ENCODE data around the gene PIP5KL1. TPM values are rescaled to one million over a fixed set of nuclear protein-coding genes. Genes with fewer than 3 reads are reported as not detected.

The PIP5KL1 gene
- total and polyA plus RNA-seq, 2 of the 8 experiments (the other 6 are each of a cell fraction or from before 2014, with no cell fraction given), result 13.4 to 15.4 TPM

DNA sequence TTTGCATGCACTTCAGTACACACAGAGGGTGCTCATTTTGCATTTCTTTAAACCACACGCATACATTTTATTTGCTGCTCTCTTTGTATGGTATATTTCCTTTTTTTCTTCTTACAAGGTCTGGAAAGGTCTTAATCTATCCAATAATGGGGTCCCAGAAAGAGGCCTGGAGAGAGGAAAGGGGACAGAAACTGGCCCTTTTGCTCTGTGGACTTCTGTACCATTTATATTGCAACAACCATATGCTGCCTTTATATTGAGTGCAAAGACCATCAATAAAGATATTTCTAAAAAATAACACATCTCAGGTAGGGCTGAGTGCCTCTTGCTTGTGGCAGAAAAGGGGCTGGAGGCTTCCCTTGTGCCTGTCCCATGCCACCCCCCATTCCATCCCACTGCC lies 22.6 kb upstream of the PIP5KL1 start:
- Histone ChIP-seq H3K79me1 (ENCODE audit: low read depth, low read length) (peaks cover 22% of the 10 kb centered on the region), H4K91ac (replicated peaks; ENCODE audit: insufficient read length, low read length) (no peak overlapping the region), H3K18ac (ENCODE audit: extremely low read depth, low read length) (no peak overlapping the region), H3K56ac (replicated peaks; ENCODE audit: insufficient read length, low read depth, low read length) (no peak overlapping the region), H3K27ac (ENCODE audit: low read depth, low read length) (no peak overlapping the region), H2BK120ac (replicated peaks; ENCODE audit: low read depth, low read length) (no peak overlapping the region), H2BK15ac (ENCODE audit: low read length) (no peak overlapping the region), H4K8ac (ENCODE audit: extremely low read depth, insufficient read depth, low read length) (no peak overlapping the region; the same call in 1 of the 2 replicates), H2BK5ac (ENCODE audit: low read depth, low read length) (no peak overlapping the region), H2AK5ac (ENCODE audit: low read depth, low read length) (no peak overlapping the region), H4K20me1 (replicated peaks in 1 of 2; ENCODE audit: control insufficient read depth in 1 of 2, insufficient read depth in 2 of 2, low read length in 2 of 2) (peaks cover 22 to 29% of the 10 kb centered on the region in 2 experiments), H3K14ac (ENCODE audit: insufficient read length) (no peak overlapping the region), H2AFZ (ENCODE audit: low read length) (no peak overlapping the region), H2BK12ac (ENCODE audit: low read depth, low read length) (no peak overlapping the region), H4K5ac (ENCODE audit: insufficient read length, low read depth, low read length) (no peak overlapping the region), H3K4me2 (ENCODE audit: insufficient read depth in 1 of 2, low read depth in 2 of 2, low read length in 2 of 2) (no peak overlapping the region), H3K4me3 (ENCODE audit: extremely low read depth in 1 of 4, insufficient read depth in 2 of 4, low read depth in 3 of 4, low read length in 4 of 4) (no peak overlapping the region), H2BK20ac (ENCODE audit: low read length) (no peak overlapping the region), H3K4ac (replicated peaks; ENCODE audit: insufficient read length, low read depth, low read length) (no peak overlapping the region), H3K23me2 (ENCODE audit: low read depth, low read length) (no peaks in the 10 kb centered on the region), H3K9ac (replicated peaks in 1 of 4; ENCODE audit: extremely low read depth in 1 of 4, low read depth in 3 of 4, low read length in 3 of 4) (no peak overlapping the region), H3K27me3 (replicated peaks in 1 of 4; ENCODE audit: control insufficient read depth in 3 of 4, extremely low read depth in 1 of 4, insufficient read depth in 3 of 4, low read length in 3 of 4) (no peaks in the 10 kb centered on the region), H3K9me3 (ENCODE audit: insufficient read depth in 2 of 2, low read depth in 1 of 2, low read length in 1 of 2) (no peaks in the 10 kb centered on the region), H3K4me1 (replicated peaks in 1 of 4; ENCODE audit: control insufficient read depth in 3 of 4, insufficient read depth in 4 of 4, low read length in 3 of 4) (peaks cover 0 to 11% (median 7%) of the 10 kb centered on the region in 4 experiments; a peak in 4 of 7 replicates), H3K79me2 (ENCODE audit: control insufficient read depth in 1 of 2, insufficient read depth in 2 of 2, low read length in 2 of 2) (peaks cover 0 to 61% of the 10 kb centered on the region in 2 experiments; a peak in 2 of 4 replicates), H3K23ac (ENCODE audit: insufficient read length) (no peak overlapping the region), H3K36me3 (ENCODE audit: control insufficient read depth in 2 of 4, insufficient read depth in 4 of 4, low read length in 3 of 4) (peaks cover 0 to 2% (median 0%) of the 10 kb centered on the region in 4 experiments; a peak in 2 of 8 replicates)
- CTCF ChIA-PET (ENCODE audit: partially characterized antibody), result interaction anchor here (1.0 to 35.5 kb wide), 7 partner anchors 8 to 164 kb away, joined by 3 to 825 read pairs (median 6); no protein-coding TSS in a partner anchor
- no peak for FAIRE-seq
- POLR2A ChIA-PET (ENCODE audit: partially characterized antibody), result interaction anchor here (1.0 to 2.1 kb wide), 3 partner anchors 10 to 140 kb away, joined by 3 to 6 read pairs (median 4); no protein-coding TSS in a partner anchor
- no peak for TF ChIP-seq NRF1 (IDR thresholded peaks at IDR 0.05; ENCODE audit: low read depth, low read length)
- no peak for TF ChIP-seq JUN (IDR thresholded peaks at IDR 0.05; ENCODE audit: low read depth, low read length)
- TF ChIP-seq MAX (IDR thresholded peaks at IDR 0.05), result no peak
- TF ChIP-seq RNF2 (IDR thresholded peaks at IDR 0.05; ENCODE audit: borderline replicate concordance, low read depth, low read length, missing control alignments, poor library complexity, severe bottlenecking), result no peak
- no peak for TF ChIP-seq SAP30 (IDR thresholded peaks at IDR 0.05; ENCODE audit: insufficient read depth, insufficient replicate concordance, low read length)
- TF ChIP-seq YY1 (IDR thresholded peaks at IDR 0.05; ENCODE audit: low read depth, low read length), result no peak
- no peak for TF ChIP-seq CREB1 (IDR thresholded peaks at IDR 0.05)
- TF ChIP-seq, protein P1, sequence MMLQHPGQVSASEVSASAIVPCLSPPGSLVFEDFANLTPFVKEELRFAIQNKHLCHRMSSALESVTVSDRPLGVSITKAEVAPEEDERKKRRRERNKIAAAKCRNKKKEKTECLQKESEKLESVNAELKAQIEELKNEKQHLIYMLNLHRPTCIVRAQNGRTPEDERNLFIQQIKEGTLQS (IDR thresholded peaks at IDR 0.05; ENCODE audit: insufficient read depth, low read depth, low read length), result no peak
- no peak for TF ChIP-seq POU5F1 (IDR thresholded peaks at IDR 0.05; ENCODE audit: low read depth, low read length)
- TF ChIP-seq SIX5 (IDR thresholded peaks at IDR 0.05; ENCODE audit: low read depth, low read length), result no peak
- TF ChIP-seq CBX8 (IDR thresholded peaks at IDR 0.05; ENCODE audit: borderline replicate concordance, low read depth, low read length), result no peak
- WGBS, 2 experiments (ENCODE audit: extremely low coverage in 1 of 2, insufficient coverage in 1 of 2, insufficient read length in 1 of 2, insufficient replicate concordance in 2 of 2, low coverage in 1 of 2, low lambda C conversion rate in 2 of 2, missing lambda C conversion rate in 1 of 2), result 81% methylated on average over 1 of the region's 1 CpG; no CpG with 5 or more reads in 1 of the 2 experiments
- DNase-seq (ENCODE audit: low read depth in 1 of 2, low spot score in 2 of 2), result no peak
